ENCODE data around the gene MAK. TPM values are rescaled to one million over a fixed set of nuclear protein-coding genes. Genes with fewer than 3 reads are reported as not detected.
A peak's percentile ranks its signal among the peaks of the same experiment; 100 is the strongest.
"Not testable (repeated sequence)": the region's sequence is repeated elsewhere in the genome, so short reads cannot be mapped to it uniquely, and the experiment has no call there.

The MAK gene
- total and polyA plus RNA-seq, 2 donors: 0.09 to 0.11 TPM

- Histone ChIP-seq H3K4me3 (ENCODE audit: low read length in 2 of 2) (no peak overlapping the region), H3K36me3 (ENCODE audit: control insufficient read depth in 2 of 2, insufficient read depth in 2 of 2, low read length in 1 of 2) (no peaks in the 10 kb centered on the region), H3K4me1 (ENCODE audit: control insufficient read depth in 2 of 2, insufficient read depth in 2 of 2, low read length in 2 of 2) (no peaks in the 10 kb centered on the region), H3K9me3 (ENCODE audit: control insufficient read depth in 2 of 2, insufficient read depth in 1 of 2, low read length in 1 of 2) (no peaks in the 10 kb centered on the region), H3K27me3 (ENCODE audit: control insufficient read depth in 2 of 2, insufficient read depth in 1 of 2, low read length in 1 of 2) (no peaks in the 10 kb centered on the region), H3K27ac (ENCODE audit: low read depth in 1 of 2, low read length in 1 of 2) (no peak overlapping the region)
- no peak for DNase-seq (ENCODE audit: low read depth in 6 of 9, low spot score in 9 of 9)
- 95% methylated on average over 2 of the region's 2 CpGs for WGBS
Measured at GRCh38 chr6:10861086-10861485, 22.7 kb upstream of the MAK start.

GRCh38 chr6:10857259-10857658, 18.9 kb upstream of the MAK start:
- Histone ChIP-seq H3K27me3 (ENCODE audit: control insufficient read depth in 2 of 2, insufficient read depth in 1 of 2, low read length in 1 of 2) (no peaks in the 10 kb centered on the region), H3K4me1 (ENCODE audit: control insufficient read depth in 2 of 2, insufficient read depth in 2 of 2, low read length in 2 of 2) (peaks cover 0 to 5% of the 10 kb centered on the region in 2 donors), H3K36me3 (ENCODE audit: control insufficient read depth in 2 of 2, insufficient read depth in 2 of 2, low read length in 1 of 2) (no peaks in the 10 kb centered on the region), H3K9me3 (ENCODE audit: control insufficient read depth in 2 of 2, insufficient read depth in 1 of 2, low read length in 1 of 2) (peaks cover 0 to 6% of the 10 kb centered on the region in 2 donors), H3K27ac (ENCODE audit: low read depth in 1 of 2, low read length in 1 of 2) (no peak overlapping the region), H3K4me3 (ENCODE audit: low read length in 2 of 2) (no peak overlapping the region)
- DNase-seq (ENCODE audit: low read depth in 6 of 9, low spot score in 9 of 9): no peak
- WGBS: 98% methylated on average over 2 of the region's 2 CpGs

- Histone ChIP-seq H3K27ac (ENCODE audit: low read depth in 1 of 2, low read length in 1 of 2) (no peak overlapping the region), H3K4me1 (ENCODE audit: control insufficient read depth in 2 of 2, insufficient read depth in 2 of 2, low read length in 2 of 2) (peaks cover 0 to 5% of the 10 kb centered on the region in 2 donors), H3K9me3 (ENCODE audit: control insufficient read depth in 2 of 2, insufficient read depth in 1 of 2, low read length in 1 of 2) (peaks cover 0 to 6% of the 10 kb centered on the region in 2 donors), H3K36me3 (ENCODE audit: control insufficient read depth in 2 of 2, insufficient read depth in 2 of 2, low read length in 1 of 2) (no peaks in the 10 kb centered on the region), H3K27me3 (ENCODE audit: control insufficient read depth in 2 of 2, insufficient read depth in 1 of 2, low read length in 1 of 2) (no peaks in the 10 kb centered on the region), H3K4me3 (ENCODE audit: low read length in 2 of 2) (no peak overlapping the region)
- peak in 5 of 9 donors; percentile 8 to 62 (median 32) for DNase-seq (ENCODE audit: low read depth in 6 of 9, low spot score in 9 of 9)
- WGBS: 60% methylated on average over 7 of the region's 7 CpGs
Measured at GRCh38 chr6:10854922-10855632, 16.7 kb upstream of the MAK start.

- H3K4me1 ChIP-seq (ENCODE audit: control insufficient read depth in 2 of 2, insufficient read depth in 2 of 2, low read length in 2 of 2); H3K27ac ChIP-seq (ENCODE audit: low read depth in 1 of 2, low read length in 1 of 2); DNase-seq (ENCODE audit: low read depth in 6 of 9, low spot score in 9 of 9); H3K4me3 ChIP-seq (ENCODE audit: low read length in 2 of 2); H3K9me3 ChIP-seq (ENCODE audit: control insufficient read depth in 2 of 2, insufficient read depth in 1 of 2, low read length in 1 of 2); H3K36me3 ChIP-seq (ENCODE audit: control insufficient read depth in 2 of 2, insufficient read depth in 2 of 2, low read length in 1 of 2); H3K27me3 ChIP-seq (ENCODE audit: control insufficient read depth in 2 of 2, insufficient read depth in 1 of 2, low read length in 1 of 2): not testable (repeated sequence)
- WGBS: 71% methylated on average over 6 of the region's 6 CpGs
Measured at GRCh38 chr6:10853849-10854300, 15.5 kb upstream of the MAK start.

GRCh38 chr6:10852361-10852960, 14.1 kb upstream of the MAK start:
- WGBS: 94% methylated on average over 11 of the region's 11 CpGs
- DNase-seq (ENCODE audit: low read depth in 6 of 9, low spot score in 9 of 9): no peak

GRCh38 chr6:10850728-10851127, 12.4 kb upstream of the MAK start:
- Histone ChIP-seq H3K36me3 (ENCODE audit: control insufficient read depth in 2 of 2, insufficient read depth in 2 of 2, low read length in 1 of 2) (no peaks in the 10 kb centered on the region), H3K4me1 (ENCODE audit: control insufficient read depth in 2 of 2, insufficient read depth in 2 of 2, low read length in 2 of 2) (peaks cover 0 to 5% of the 10 kb centered on the region in 2 donors), H3K4me3 (ENCODE audit: low read length in 2 of 2) (no peak overlapping the region), H3K9me3 (ENCODE audit: control insufficient read depth in 2 of 2, insufficient read depth in 1 of 2, low read length in 1 of 2) (peaks cover 0 to 6% of the 10 kb centered on the region in 2 donors), H3K27ac (ENCODE audit: low read depth in 1 of 2, low read length in 1 of 2) (no peak overlapping the region), H3K27me3 (ENCODE audit: control insufficient read depth in 2 of 2, insufficient read depth in 1 of 2, low read length in 1 of 2) (no peaks in the 10 kb centered on the region)
- WGBS: 63% methylated on average over 7 of the region's 7 CpGs
- DNase-seq (ENCODE audit: low read depth in 6 of 9, low spot score in 9 of 9): no peak

More at GRCh38 chr6:10852361-10852960, 14.1 kb upstream of the MAK start:
- Histone ChIP-seq H3K4me1 (ENCODE audit: control insufficient read depth in 2 of 2, insufficient read depth in 2 of 2, low read length in 2 of 2) (peaks cover 0 to 5% of the 10 kb centered on the region in 2 donors), H3K9me3 (ENCODE audit: control insufficient read depth in 2 of 2, insufficient read depth in 1 of 2, low read length in 1 of 2) (peaks cover 0 to 6% of the 10 kb centered on the region in 2 donors), H3K27ac (ENCODE audit: low read depth in 1 of 2, low read length in 1 of 2) (no peak overlapping the region), H3K27me3 (ENCODE audit: control insufficient read depth in 2 of 2, insufficient read depth in 1 of 2, low read length in 1 of 2) (no peaks in the 10 kb centered on the region), H3K36me3 (ENCODE audit: control insufficient read depth in 2 of 2, insufficient read depth in 2 of 2, low read length in 1 of 2) (no peaks in the 10 kb centered on the region), H3K4me3 (ENCODE audit: low read length in 2 of 2) (no peak overlapping the region)

- Histone ChIP-seq H3K27me3 (ENCODE audit: control insufficient read depth in 2 of 2, insufficient read depth in 1 of 2, low read length in 1 of 2) (no peaks in the 10 kb centered on the region), H3K27ac (ENCODE audit: low read depth in 1 of 2, low read length in 1 of 2) (no peak overlapping the region), H3K4me1 (ENCODE audit: control insufficient read depth in 2 of 2, insufficient read depth in 2 of 2, low read length in 2 of 2) (peaks cover 0 to under 1% of the 10 kb centered on the region in 2 donors), H3K4me3 (ENCODE audit: low read length in 2 of 2) (no peak overlapping the region), H3K36me3 (ENCODE audit: control insufficient read depth in 2 of 2, insufficient read depth in 2 of 2, low read length in 1 of 2) (no peaks in the 10 kb centered on the region), H3K9me3 (ENCODE audit: control insufficient read depth in 2 of 2, insufficient read depth in 1 of 2, low read length in 1 of 2) (peaks cover 0 to 3% of the 10 kb centered on the region in 2 donors)
- DNase-seq (ENCODE audit: low read depth in 6 of 9, low spot score in 9 of 9): no peak
- WGBS: 97% methylated on average over 4 of the region's 4 CpGs
Measured at GRCh38 chr6:10849901-10850300, 11.6 kb upstream of the MAK start.

- H3K27ac ChIP-seq (ENCODE audit: low read depth in 1 of 2, low read length in 1 of 2): no peak overlapping the region
- H3K27me3 ChIP-seq (ENCODE audit: control insufficient read depth in 2 of 2, insufficient read depth in 1 of 2, low read length in 1 of 2): no peaks in the 10 kb centered on the region
- H3K4me3 ChIP-seq (ENCODE audit: low read length in 2 of 2): no peak overlapping the region
- peaks cover 0 to 1% of the 10 kb centered on the region in 2 donors for H3K9me3 ChIP-seq (ENCODE audit: control insufficient read depth in 2 of 2, insufficient read depth in 1 of 2, low read length in 1 of 2)
- H3K36me3 ChIP-seq (ENCODE audit: control insufficient read depth in 2 of 2, insufficient read depth in 2 of 2, low read length in 1 of 2): no peaks in the 10 kb centered on the region
- WGBS: 88% methylated on average over 3 of the region's 3 CpGs
- DNase-seq (ENCODE audit: low read depth in 6 of 9, low spot score in 9 of 9): no peak
- no peaks in the 10 kb centered on the region for H3K4me1 ChIP-seq (ENCODE audit: control insufficient read depth in 2 of 2, insufficient read depth in 2 of 2, low read length in 2 of 2)
Measured at GRCh38 chr6:10847684-10848083, 9.3 kb upstream of the MAK start.

GRCh38 chr6:10843554-10843953, 5.2 kb upstream of the MAK start:
- H3K4me3 ChIP-seq (ENCODE audit: low read length in 2 of 2): no peak overlapping the region

More at GRCh38 chr6:10843554-10843953, 5.2 kb upstream of the MAK start:
- Histone ChIP-seq H3K4me1 (ENCODE audit: control insufficient read depth in 2 of 2, insufficient read depth in 2 of 2, low read length in 2 of 2) (peaks cover 0 to 3% of the 10 kb centered on the region in 2 donors), H3K9me3 (ENCODE audit: control insufficient read depth in 2 of 2, insufficient read depth in 1 of 2, low read length in 1 of 2) (no peaks in the 10 kb centered on the region), H3K27ac (ENCODE audit: low read depth in 1 of 2, low read length in 1 of 2) (no peak overlapping the region), H3K27me3 (ENCODE audit: control insufficient read depth in 2 of 2, insufficient read depth in 1 of 2, low read length in 1 of 2) (peaks cover 5 to 7% of the 10 kb centered on the region in 2 donors), H3K36me3 (ENCODE audit: control insufficient read depth in 2 of 2, insufficient read depth in 2 of 2, low read length in 1 of 2) (no peaks in the 10 kb centered on the region)
- no peak for DNase-seq (ENCODE audit: low read depth in 6 of 9, low spot score in 9 of 9)
